GM19099 (cell line): ENCODE measurements around the gene ASCL3.

Source experiments
- POLR2A ChIP-seq: IDR thresholded peaks from 3 replicates; pipeline ENCODE4 v1.6.1; 2011; ENCODE audit warnings: low read depth; ENCODE audit not compliant: insufficient read length; ENCODE audit errors: extremely low read depth

The ASCL3 gene

DNA sequence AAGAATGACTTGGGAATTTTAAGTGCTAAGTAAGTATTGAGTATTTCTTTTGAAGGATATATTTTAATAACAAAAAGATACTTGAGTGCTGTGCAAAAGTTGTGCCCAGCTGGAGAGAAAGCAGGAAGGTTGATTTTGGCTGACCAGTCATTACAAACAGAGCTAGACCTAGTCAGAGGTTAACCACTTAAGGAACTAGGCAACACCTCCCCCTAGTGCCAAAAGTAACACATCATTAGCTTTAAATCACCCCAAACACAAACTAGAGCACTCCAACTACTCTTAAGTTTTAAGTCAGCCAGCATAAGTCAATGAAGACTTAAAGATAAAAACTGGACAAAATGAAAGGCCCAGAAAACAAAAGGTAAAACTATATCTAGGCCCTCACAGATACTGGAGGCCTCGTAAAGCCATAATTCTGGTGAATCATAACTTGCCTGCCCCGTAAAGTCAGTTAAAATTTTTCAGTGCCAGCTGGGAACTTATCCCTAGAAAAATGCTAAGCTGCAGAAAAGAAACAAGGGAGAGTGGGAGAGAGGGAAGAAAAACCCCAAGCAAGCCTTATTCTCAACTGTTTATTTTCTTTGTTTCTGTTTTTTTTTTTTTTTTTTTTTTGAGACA, 16.8 kb upstream of the ASCL3 start:
- TF ChIP-seq POLR2A: no peak

DNA sequence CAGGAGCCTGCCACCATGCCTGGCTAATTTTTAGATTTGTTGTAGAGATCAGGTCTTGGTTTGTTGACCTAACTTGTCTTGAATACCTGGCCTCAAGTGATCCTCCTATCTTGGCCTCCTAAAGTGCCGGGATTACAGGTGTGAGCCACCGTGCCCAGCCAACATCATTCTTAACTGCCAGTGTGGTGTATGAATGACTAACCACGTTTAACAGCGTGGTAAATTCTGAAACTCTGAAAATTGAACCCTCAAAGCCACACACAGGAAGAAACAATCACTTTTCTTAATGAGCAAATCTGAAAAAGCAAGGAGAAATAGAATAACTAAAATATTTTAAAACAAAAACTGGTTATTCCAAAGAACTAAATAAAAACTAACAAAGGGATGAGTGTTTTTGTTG, 14.0 kb upstream of the ASCL3 start:
- no peak for TF ChIP-seq POLR2A

DNA sequence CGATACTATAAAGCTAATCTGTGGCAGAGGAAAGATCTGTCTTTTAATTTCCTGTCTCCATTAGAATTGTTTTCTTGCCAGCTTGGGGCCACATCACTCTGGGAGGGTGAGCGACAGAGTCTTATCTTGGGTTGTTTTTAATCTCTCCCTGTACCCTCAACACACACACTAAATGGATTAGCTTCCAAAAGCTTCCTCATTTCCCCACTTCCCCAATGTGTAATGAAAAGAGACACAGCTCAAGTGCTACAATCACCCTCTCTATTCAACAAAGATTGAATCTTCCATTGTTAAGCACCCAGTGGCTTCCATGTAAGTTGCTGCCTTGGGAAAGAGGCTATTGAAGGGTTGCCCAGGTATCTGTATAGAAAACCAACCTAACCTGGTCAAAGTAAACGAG, 6.1 kb upstream of the ASCL3 start:
- no peak for TF ChIP-seq POLR2A

DNA sequence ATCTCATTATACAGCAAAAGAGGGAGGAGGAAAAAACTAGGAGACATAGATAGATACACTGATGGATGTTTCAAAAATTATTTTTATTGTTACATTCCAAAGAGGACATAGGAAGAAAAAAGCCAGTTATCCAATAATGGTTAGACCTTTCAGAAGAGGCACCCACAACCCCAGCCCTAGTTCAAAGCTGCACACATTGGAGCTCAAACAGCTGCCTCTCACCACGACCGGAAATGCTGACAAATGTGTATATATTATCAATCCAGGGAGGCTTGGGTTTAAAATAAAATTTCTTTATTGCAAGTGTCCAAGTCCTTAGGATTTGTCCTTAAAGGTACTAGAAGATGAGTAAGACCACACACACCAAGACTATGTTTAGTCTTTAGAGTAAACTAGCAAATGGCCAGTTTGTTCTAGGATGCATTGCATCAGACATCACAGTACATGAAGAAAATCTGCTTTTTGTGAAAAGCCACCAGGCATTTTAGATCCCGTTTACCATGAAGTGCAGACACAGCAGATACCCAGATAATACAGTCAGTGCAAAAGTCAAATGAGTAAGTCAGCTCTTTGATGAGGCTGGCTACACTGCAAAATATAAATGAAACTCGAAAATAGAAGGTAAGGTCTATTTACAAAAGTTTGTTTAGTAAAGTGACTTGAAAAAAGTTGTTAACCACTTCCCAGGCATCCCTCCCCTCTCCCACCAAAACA, 4.6 kb upstream of the ASCL3 start:
- no peak for TF ChIP-seq POLR2A

- no peak for TF ChIP-seq POLR2A
Measured at GRCh38 chr11:8941341-8942103, 1.3 kb downstream of the ASCL3 start.

DNA sequence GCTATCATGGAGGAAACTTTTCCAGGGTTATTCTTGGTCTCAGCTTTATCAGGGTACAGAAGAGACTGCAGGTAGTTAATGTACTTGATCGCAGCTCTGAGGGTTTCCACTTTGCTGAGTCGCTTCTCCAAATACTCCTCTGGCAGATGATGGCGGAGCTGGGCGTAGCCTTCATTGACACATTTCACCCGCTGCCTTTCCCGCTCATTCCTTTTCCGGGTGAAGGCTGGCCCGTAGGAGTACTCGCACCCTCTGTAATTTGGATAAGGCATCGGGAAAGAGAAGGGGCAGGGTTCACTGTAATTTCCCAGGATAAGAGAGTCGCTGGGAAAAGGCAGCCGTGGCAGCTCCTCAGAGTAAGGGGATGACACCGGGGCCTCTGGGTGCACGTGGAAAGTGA, 5.2 kb downstream of the ASCL3 start:
- TF ChIP-seq POLR2A: no peak

GRCh38 chr11:8937159-8937558, 5.7 kb downstream of the ASCL3 start:
- TF ChIP-seq POLR2A: no peak

- TF ChIP-seq POLR2A: no peak
Measured at GRCh38 chr11:8934742-8935488, 7.9 kb downstream of the ASCL3 start.

GRCh38 chr11:8933931-8934330, 8.9 kb downstream of the ASCL3 start:
- no peak for TF ChIP-seq POLR2A

GRCh38 chr11:8932564-8933180, 10.1 kb downstream of the ASCL3 start, which contains the start of gene C11orf16:
C11orf16 (minus strand) TSS chr11:8932947; CDS start chr11:8932308, 639 bp downstream.
- no peak for TF ChIP-seq POLR2A

DNA sequence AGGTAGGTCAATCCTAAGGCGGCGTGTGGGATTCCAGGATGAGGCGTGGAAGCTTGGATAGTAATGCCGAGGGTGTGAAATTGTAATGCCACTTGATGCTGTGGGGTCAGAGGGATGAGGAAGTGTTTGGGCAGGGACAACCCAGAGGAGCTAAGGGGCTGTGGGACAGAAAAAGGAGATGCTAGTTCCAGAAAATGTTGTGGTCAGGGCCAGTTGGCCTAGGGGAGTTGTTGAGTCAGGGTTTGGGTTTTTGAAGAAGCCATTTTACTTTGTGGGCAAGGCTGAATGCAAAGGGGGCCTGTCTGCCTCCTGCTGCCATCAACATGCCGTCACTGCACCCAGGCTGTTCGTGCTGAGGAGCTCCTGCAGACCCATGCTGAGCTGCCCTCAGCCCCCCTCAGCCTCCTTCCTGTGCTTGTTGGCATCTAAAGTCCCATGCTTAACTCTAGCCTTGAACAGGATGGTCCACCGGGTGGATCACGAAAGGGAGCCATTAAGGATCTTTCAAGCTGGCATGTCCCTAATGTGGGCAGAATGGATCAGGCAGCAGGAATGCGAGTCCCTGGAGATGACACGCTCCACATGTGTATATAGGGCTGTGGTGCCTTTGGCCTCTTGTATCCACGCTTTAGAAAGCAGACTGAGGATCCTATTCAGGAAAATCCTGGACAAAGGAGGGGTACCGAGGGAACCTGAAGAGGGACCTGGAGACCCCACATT, 12.2 kb downstream of the ASCL3 start:
- TF ChIP-seq POLR2A: no peak

GRCh38 chr11:8928981-8929615, 13.7 kb downstream of the ASCL3 start:
- TF ChIP-seq POLR2A: no peak

DNA sequence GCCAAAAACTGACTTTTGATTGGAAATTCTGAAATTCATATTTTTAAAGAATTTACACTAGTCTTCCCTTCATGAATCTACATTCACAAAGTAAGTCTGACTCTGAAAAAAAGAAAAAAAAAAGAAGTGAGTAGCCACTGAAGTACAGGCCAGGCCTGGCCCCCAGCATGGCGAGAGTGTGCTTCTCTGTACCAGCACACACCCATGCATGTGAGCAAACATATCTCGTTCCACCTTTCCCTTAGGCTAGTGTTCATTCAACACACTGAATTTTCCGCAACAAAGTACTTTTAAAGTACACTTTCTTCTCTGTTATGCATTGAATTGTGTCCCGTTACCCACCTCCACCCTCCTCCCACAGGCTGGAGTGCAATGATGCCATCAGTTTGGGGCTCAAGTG, 14.6 kb downstream of the ASCL3 start:
- no peak for TF ChIP-seq POLR2A

DNA sequence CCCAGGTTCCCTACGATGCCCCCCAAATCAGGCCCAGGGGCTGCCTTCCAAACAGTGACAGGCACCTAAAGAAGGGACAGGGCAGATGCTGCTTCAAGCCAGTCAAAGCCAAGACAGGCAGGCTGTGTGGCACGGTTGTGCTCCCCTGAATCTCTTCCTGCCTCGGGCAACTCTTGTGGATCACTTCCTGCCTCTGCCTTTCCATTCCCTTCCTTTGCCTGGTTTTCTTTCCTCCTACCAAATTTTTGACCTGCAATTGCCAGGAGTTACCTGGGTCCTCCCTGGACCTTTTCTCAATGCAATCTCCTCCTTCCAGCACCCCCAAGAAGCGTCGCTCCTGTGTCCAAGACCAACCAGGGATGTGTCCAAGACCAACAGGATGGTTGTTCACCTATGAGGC, 15.6 kb downstream of the ASCL3 start:
- TF ChIP-seq POLR2A: no peak
